Lower leg skin (tissue), 3 donors: ENCODE measurements around the gene PRDM16.

Source experiments
- POLR2A ChIP-seq, 2 donors: fragments of 450-650 bp; IDR thresholded peaks; one replicate each; pipeline ENCODE4 v1.6.1; 2016 to 2017; ENCODE audit warnings: antibody characterized with exemption in 2 of 2, mild to moderate bottlenecking in 1 of 2, moderate library complexity in 1 of 2
- TF ChIP-seq, protein P1 (sequence below), 3 donors: fragments of 450-650 bp; IDR thresholded peaks; one replicate each; pipeline ENCODE4 v1.5.1; 2016; ENCODE audit warnings: antibody characterized with exemption in 3 of 3, mild to moderate bottlenecking in 3 of 3, moderate library complexity in 2 of 3

DNA sequence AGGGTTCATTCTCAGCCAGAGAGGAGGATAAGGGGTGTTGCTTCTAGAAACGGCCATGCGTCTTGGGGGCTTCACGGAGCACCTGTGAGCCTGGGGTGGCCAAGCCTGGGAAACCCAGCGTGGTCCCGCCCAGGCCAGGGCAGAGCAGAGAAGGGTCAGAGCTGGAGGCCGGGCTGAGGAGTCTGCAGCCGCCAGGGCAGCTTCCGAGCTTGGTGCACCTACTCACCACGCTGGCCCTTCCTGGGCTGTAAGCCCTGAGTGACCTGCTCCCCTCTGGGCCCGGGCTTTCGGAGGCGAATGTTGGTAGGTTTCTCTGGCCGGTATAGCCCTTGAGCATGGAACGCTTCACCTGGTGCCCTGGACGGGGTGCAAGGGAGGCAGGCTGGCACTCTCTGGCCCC is 215.7 kb downstream of the PRDM16 start:
- TF ChIP-seq, protein P1, sequence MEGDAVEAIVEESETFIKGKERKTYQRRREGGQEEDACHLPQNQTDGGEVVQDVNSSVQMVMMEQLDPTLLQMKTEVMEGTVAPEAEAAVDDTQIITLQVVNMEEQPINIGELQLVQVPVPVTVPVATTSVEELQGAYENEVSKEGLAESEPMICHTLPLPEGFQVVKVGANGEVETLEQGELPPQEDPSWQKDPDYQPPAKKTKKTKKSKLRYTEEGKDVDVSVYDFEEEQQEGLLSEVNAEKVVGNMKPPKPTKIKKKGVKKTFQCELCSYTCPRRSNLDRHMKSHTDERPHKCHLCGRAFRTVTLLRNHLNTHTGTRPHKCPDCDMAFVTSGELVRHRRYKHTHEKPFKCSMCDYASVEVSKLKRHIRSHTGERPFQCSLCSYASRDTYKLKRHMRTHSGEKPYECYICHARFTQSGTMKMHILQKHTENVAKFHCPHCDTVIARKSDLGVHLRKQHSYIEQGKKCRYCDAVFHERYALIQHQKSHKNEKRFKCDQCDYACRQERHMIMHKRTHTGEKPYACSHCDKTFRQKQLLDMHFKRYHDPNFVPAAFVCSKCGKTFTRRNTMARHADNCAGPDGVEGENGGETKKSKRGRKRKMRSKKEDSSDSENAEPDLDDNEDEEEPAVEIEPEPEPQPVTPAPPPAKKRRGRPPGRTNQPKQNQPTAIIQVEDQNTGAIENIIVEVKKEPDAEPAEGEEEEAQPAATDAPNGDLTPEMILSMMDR (IDR thresholded peaks at IDR 0.05): no peak
- TF ChIP-seq POLR2A (IDR thresholded peaks at IDR 0.05): no peak
